ENCODE measurements around the gene CNIH1.

DNA sequence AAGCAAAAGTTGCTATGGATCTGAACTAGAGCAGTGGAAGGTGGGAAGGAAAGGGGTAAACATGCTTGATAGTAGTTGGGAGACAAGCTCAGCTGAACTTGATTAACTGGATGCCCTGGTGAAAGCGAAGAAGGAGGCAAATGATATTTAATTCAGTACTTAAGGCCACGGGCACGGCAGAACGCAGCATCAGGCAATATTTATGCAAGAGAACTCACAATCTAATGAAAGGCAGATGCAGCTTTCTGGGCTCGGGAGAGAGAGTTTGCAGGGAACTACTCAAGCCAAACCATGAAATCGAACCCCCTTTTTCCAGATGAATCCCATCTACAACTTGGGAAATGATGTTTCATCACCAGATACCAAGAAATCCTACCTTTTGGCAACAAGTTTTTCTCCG lies 3.5 kb upstream of the CNIH1 start:
- TF ChIP-seq CTCF (IDR thresholded peaks at IDR 0.05; ENCODE audit: insufficient read depth, low read length, poor library complexity, severe bottlenecking) (no peak), EZH2phosphoT487 (conservative IDR thresholded peaks at IDR 0.05; ENCODE audit: low read length) (no peak)

All from SU-DHL-6 (cell line).